Naive thymus-derived CD4-positive, alpha-beta T cell (primary cell): Measurements from ENCODE around the gene BCL11B. TPM values are rescaled to one million over a fixed set of nuclear protein-coding genes. Genes with fewer than 3 reads are reported as not detected.

Source experiments
- ATAC-seq: fragments of 150-1000 bp; cut with Tn5 transposase; 2 replicates; pipeline ENCODE4 v1.10.0; 2021; ENCODE audit warnings: mild to moderate bottlenecking, moderate library complexity
- CTCF ChIA-PET: fragments of 350-600 bp; sonication (Branson Sonifier 250); formaldehyde crosslinking; loops from one replicate; lab custom pipeline; 2021; ENCODE audit warnings: antibody characterized with exemption; lab: Charles Lee
- POLR2A ChIA-PET: fragments of 350-600 bp; sonication (Branson Sonifier 250); formaldehyde crosslinking; loops from one replicate; lab custom pipeline; 2021; ENCODE audit warnings: antibody characterized with exemption, inconsistent platforms; lab: Charles Lee
- DNase-seq, 9 donors: peaks; one replicate each; pipeline versions ENCODE4 v3.0.0 to v3.0.0-alpha.2; 2020 to 2022; ENCODE audit warnings: mixed read lengths in 1 of 9
- H3K27ac ChIP-seq: one replicate; pipeline ENCODE4 v1.7.0; 2013; ENCODE audit warnings: mild to moderate bottlenecking, low read depth, low read length, moderate library complexity
- H3K27me3 ChIP-seq, 2 donors: one replicate each; pipeline ENCODE4 v1.7.0; 2013; ENCODE audit warnings: low read length in 2 of 2, mild to moderate bottlenecking in 2 of 2, moderate library complexity in 2 of 2; ENCODE audit not compliant: control insufficient read depth in 2 of 2, insufficient read depth in 2 of 2
- H3K36me3 ChIP-seq, 3 experiments: 1 replicate in 2 of 3; 2 replicates in 1 of 3; pipeline ENCODE4 v1.7.0; 2013; ENCODE audit warnings: low read length in 3 of 3, mild to moderate bottlenecking in 3 of 3, moderate library complexity in 1 of 3; ENCODE audit not compliant: insufficient read depth in 3 of 3, control insufficient read depth in 2 of 3
- H3K4me1 ChIP-seq, 2 donors: one replicate each; pipeline ENCODE4 v1.7.0; 2013; ENCODE audit warnings: low read length in 2 of 2, mild to moderate bottlenecking in 2 of 2, moderate library complexity in 1 of 2; ENCODE audit not compliant: control insufficient read depth in 2 of 2, insufficient read depth in 2 of 2
- H3K4me3 ChIP-seq: 2 replicates; pipeline ENCODE4 v1.7.0; 2013; ENCODE audit warnings: mild to moderate bottlenecking, low read length
- H3K9me3 ChIP-seq, 3 experiments: 1 replicate in 2 of 3; 2 replicates in 1 of 3; pipeline ENCODE4 v1.7.0; 2013; ENCODE audit warnings: low read length in 3 of 3; ENCODE audit not compliant: control insufficient read depth in 2 of 3
- H3K27ac Mint-ChIP-seq, 9 donors: one replicate each; pipeline ENCODE4 v1.8.0; 2020 to 2022; ENCODE audit warnings: mixed read lengths in 9 of 9, mild to moderate bottlenecking in 8 of 9, moderate library complexity in 5 of 9, inconsistent platforms in 2 of 9
- H3K27me3 Mint-ChIP-seq, 5 donors: one replicate each; pipeline ENCODE4 v1.8.0; 2021 to 2022; ENCODE audit warnings: mixed read lengths in 5 of 5, mild to moderate bottlenecking in 1 of 5
- H3K36me3 Mint-ChIP-seq, 5 donors: one replicate each; pipeline ENCODE4 v1.8.0; 2020 to 2022; ENCODE audit warnings: mixed read lengths in 5 of 5, mild to moderate bottlenecking in 3 of 5, inconsistent platforms in 1 of 5
- H3K4me1 Mint-ChIP-seq, 7 donors: one replicate each; pipeline ENCODE4 v1.8.0; 2020 to 2022; ENCODE audit warnings: mixed read lengths in 7 of 7, mild to moderate bottlenecking in 3 of 7, inconsistent platforms in 1 of 7
- H3K4me3 Mint-ChIP-seq, 10 donors: one replicate each; pipeline ENCODE4 v1.8.0; 2020 to 2022; ENCODE audit warnings: mild to moderate bottlenecking in 10 of 10, mixed read lengths in 10 of 10, moderate library complexity in 6 of 10, inconsistent platforms in 2 of 10
- H3K9me3 Mint-ChIP-seq, 11 donors: one replicate each; pipeline ENCODE4 v1.8.0; 2020 to 2022; ENCODE audit warnings: mixed read lengths in 11 of 11, mild to moderate bottlenecking in 4 of 11, inconsistent platforms in 1 of 11, moderate library complexity in 1 of 11
- intact Hi-C, 2 donors: fragments of 100-400 bp; cut with micrococcal nuclease; formaldehyde crosslinking; loops; one replicate each; pipeline ENCODE4 v1.15.1; 2023
- polyA plus RNA-seq, 2 donors: library from polyadenylated mRNA; unstranded; fragments of 300-500 nt; fragmentation: Illumina TruSeq; gene quantifications; one replicate each; pipeline ENCODE4 v1.2.3, GENCODE V29; 2021
- total RNA-seq, 6 experiments: library from RNA in 5 of 6; stranded (reverse) in 5 of 6; gene quantifications; 1 replicate in 5 of 6; 2 replicates in 1 of 6; pipeline ENCODE4 v1.2.3 and lab custom pipeline; 2021 to 2026

Gene BCL11B
- total and polyA plus RNA-seq, 7 experiments from 2014 or later, result 10.9 to 269 (median 145) TPM

GRCh38 chr14:99215277-99215676 lies 56.7 kb downstream of the BCL11B start:
- Mint-ChIP-seq H3K27me3 (no peaks in the 10 kb centered on the region), H3K36me3 (peaks cover 7 to 51% (median 38%) of the 10 kb centered on the region in 5 donors), H3K4me3 (peak overlapping the region; percentile 79 to 94 (median 88)), H3K4me1 (peaks cover 73 to 100% (median 93%) of the 10 kb centered on the region in 7 donors), H3K27ac (peak overlapping the region; percentile 86 to 100 (median 98)), H3K9me3 (peaks cover 0 to 12% (median 0%) of the 10 kb centered on the region in 11 donors)
- no peaks in the 10 kb centered on the region for H3K27me3 ChIP-seq
- peak in 1 of 9 donors; percentile 22 for DNase-seq
- CTCF ChIA-PET, result interaction anchor here (0.6 to 3.3 kb wide), 8 partner anchors 11 to 1077 kb away, joined by 3 to 14 read pairs (median 7); no protein-coding TSS in a partner anchor
- H3K36me3 ChIP-seq, result peaks cover 0 to 28% (median 6%) of the 10 kb centered on the region in 3 experiments
- POLR2A ChIA-PET, result interaction anchor here (0.9 to 69.0 kb wide), 7 partner anchors 6 to 991 kb away, joined by 3 to 2458 read pairs (median 7); partner anchors contain the start of gene BCL11B
- ATAC-seq, result no peak
- peak overlapping the region; percentile 40 for H3K4me3 ChIP-seq
- peaks cover 82 to 94% of the 10 kb centered on the region in 2 donors for H3K4me1 ChIP-seq
- H3K9me3 ChIP-seq, result no peaks in the 10 kb centered on the region
- peak overlapping the region; percentile 64 for H3K27ac ChIP-seq
- intact Hi-C loops, result loop anchor here in 1 of 2 donors (1.0 kb wide), 1 partner anchor 8 kb away; no protein-coding TSS in a partner anchor

- CTCF ChIA-PET, result interaction anchor here (0.6 to 3.3 kb wide), 6 partner anchors 11 to 1077 kb away, joined by 3 to 14 read pairs (median 7); no protein-coding TSS in a partner anchor
- Histone ChIP-seq H3K27ac (peak overlapping the region; percentile 64), H3K36me3 (peaks cover 0 to 30% (median 6%) of the 10 kb centered on the region in 3 experiments), H3K27me3 (no peaks in the 10 kb centered on the region), H3K4me1 (peaks cover 83 to 94% of the 10 kb centered on the region in 2 donors), H3K4me3 (peak overlapping the region; percentile 40), H3K9me3 (no peaks in the 10 kb centered on the region)
- POLR2A ChIA-PET, result interaction anchor here (0.6 to 69.0 kb wide), 8 partner anchors 6 to 991 kb away, joined by 3 to 2458 read pairs (median 6); partner anchors contain the start of gene BCL11B
- Mint-ChIP-seq H3K9me3 (peaks cover 0 to 12% (median 0%) of the 10 kb centered on the region in 11 donors), H3K27ac (peak overlapping the region; percentile 33 to 100 (median 98)), H3K36me3 (peaks cover 7 to 46% (median 33%) of the 10 kb centered on the region in 5 donors), H3K4me3 (peak overlapping the region; percentile 79 to 94 (median 88)), H3K4me1 (peaks cover 73 to 100% (median 93%) of the 10 kb centered on the region in 7 donors), H3K27me3 (no peaks in the 10 kb centered on the region)
- no peak for ATAC-seq
- DNase-seq, result peak in 1 of 9 donors; percentile 28
- intact Hi-C loops, result loop anchor here in 1 of 2 donors (1.0 kb wide), 1 partner anchor 7 kb away; no protein-coding TSS in a partner anchor
Measured at GRCh38 chr14:99214701-99215100, 57.3 kb downstream of the BCL11B start.

GRCh38 chr14:99213527-99213971 lies 58.4 kb downstream of the BCL11B start:
- ChIA-PET POLR2A (interaction anchor here (0.6 to 69.0 kb wide), 3 partner anchors 5 to 53 kb away, joined by 3 to 2458 read pairs (median 2458); no protein-coding TSS in a partner anchor), CTCF (interaction anchor here (1.9 to 3.3 kb wide), 3 partner anchors 12 to 48 kb away, joined by 8 to 14 read pairs (median 13); no protein-coding TSS in a partner anchor)
- DNase-seq (peak in 1 of 9 donors; percentile 21), ATAC-seq (no peak)
- H3K4me1 Mint-ChIP-seq, result peaks cover 75 to 100% (median 96%) of the 10 kb centered on the region in 7 donors
- peak overlapping the region; percentile 80 to 94 (median 88) for H3K4me3 Mint-ChIP-seq
- peaks cover 0 to 12% (median 0%) of the 10 kb centered on the region in 11 donors for H3K9me3 Mint-ChIP-seq
- peak overlapping the region; percentile 86 to 100 (median 98) for H3K27ac Mint-ChIP-seq
- H3K9me3 ChIP-seq, result no peaks in the 10 kb centered on the region
- H3K27me3 Mint-ChIP-seq, result no peaks in the 10 kb centered on the region
- peaks cover 0 to 34% (median 6%) of the 10 kb centered on the region in 3 experiments for H3K36me3 ChIP-seq
- peak overlapping the region; percentile 85 for H3K27ac ChIP-seq
- intact Hi-C loops, result loop anchor here (2.0 kb wide), 2 partner anchors 13 to 15 kb away; no protein-coding TSS in a partner anchor
- peaks cover 7 to 46% (median 30%) of the 10 kb centered on the region in 5 donors for H3K36me3 Mint-ChIP-seq
- H3K4me1 ChIP-seq, result peaks cover 90 to 95% of the 10 kb centered on the region in 2 donors
- H3K27me3 ChIP-seq, result no peaks in the 10 kb centered on the region
- peak overlapping the region; percentile 46 for H3K4me3 ChIP-seq

GRCh38 chr14:99213101-99213500 lies 58.9 kb downstream of the BCL11B start:
- Histone ChIP-seq H3K4me3 (peak overlapping the region; percentile 46), H3K9me3 (no peaks in the 10 kb centered on the region), H3K27ac (peak overlapping the region; percentile 85), H3K27me3 (no peaks in the 10 kb centered on the region), H3K36me3 (peaks cover 0 to 35% (median 6%) of the 10 kb centered on the region in 3 experiments), H3K4me1 (peaks cover 94 to 95% of the 10 kb centered on the region in 2 donors)
- Mint-ChIP-seq H3K27ac (peak overlapping the region; percentile 86 to 100 (median 98)), H3K27me3 (no peaks in the 10 kb centered on the region), H3K9me3 (peaks cover 0 to 12% (median 0%) of the 10 kb centered on the region in 11 donors), H3K4me3 (peak overlapping the region; percentile 79 to 94 (median 88)), H3K36me3 (peaks cover 7 to 46% (median 27%) of the 10 kb centered on the region in 5 donors), H3K4me1 (peaks cover 76 to 100% (median 96%) of the 10 kb centered on the region in 7 donors)
- CTCF ChIA-PET, result interaction anchor here (3.3 kb wide), 1 partner anchor 13 kb away, joined by 13 read pairs; no protein-coding TSS in a partner anchor
- POLR2A ChIA-PET, result interaction anchor here (23.0 to 69.0 kb wide), 3 partner anchors 4 to 53 kb away, joined by 396 to 2458 read pairs (median 2458); partner anchors contain the start of gene BCL11B
- peak in 1 of 9 donors; percentile 55 for DNase-seq
- no peak for ATAC-seq
- intact Hi-C loops, result loop anchor here (2.0 kb wide), 2 partner anchors 14 kb away; no protein-coding TSS in a partner anchor

GRCh38 chr14:99212646-99213045 lies 59.4 kb downstream of the BCL11B start:
- Histone ChIP-seq H3K9me3 (no peaks in the 10 kb centered on the region), H3K36me3 (peaks cover 0 to 40% (median 6%) of the 10 kb centered on the region in 3 experiments), H3K4me1 (peaks cover 95 to 98% of the 10 kb centered on the region in 2 donors), H3K27ac (peak overlapping the region; percentile 85), H3K4me3 (peak overlapping the region; percentile 46), H3K27me3 (no peaks in the 10 kb centered on the region)
- intact Hi-C loops, result loop anchor here (2.0 kb wide), 2 partner anchors 14 kb away; no protein-coding TSS in a partner anchor
- Mint-ChIP-seq H3K9me3 (peaks cover 0 to 12% (median 0%) of the 10 kb centered on the region in 11 donors), H3K36me3 (peaks cover 7 to 50% (median 27%) of the 10 kb centered on the region in 5 donors), H3K4me1 (peaks cover 75 to 100% (median 99%) of the 10 kb centered on the region in 7 donors), H3K27me3 (no peaks in the 10 kb centered on the region), H3K4me3 (peak overlapping the region; percentile 79 to 94 (median 88)), H3K27ac (peak overlapping the region; percentile 86 to 100 (median 98))
- ChIA-PET POLR2A (interaction anchor here (23.0 to 69.0 kb wide), 3 partner anchors 4 to 54 kb away, joined by 396 to 2458 read pairs (median 2458); partner anchors contain the start of gene BCL11B), CTCF (no interaction called here)
- ATAC-seq (no peak), DNase-seq (peak in 1 of 9 donors; percentile 28)

- POLR2A ChIA-PET, result interaction anchor here (23.0 to 69.0 kb wide), 3 partner anchors 3 to 54 kb away, joined by 396 to 2458 read pairs (median 2458); partner anchors contain the start of gene BCL11B
- peak in 1 of 9 donors; percentile 18 for DNase-seq
- Mint-ChIP-seq H3K36me3 (peaks cover 7 to 49% (median 27%) of the 10 kb centered on the region in 5 donors), H3K9me3 (peaks cover 0 to 12% (median 0%) of the 10 kb centered on the region in 11 donors), H3K4me1 (peaks cover 75 to 100% (median 99%) of the 10 kb centered on the region in 7 donors), H3K27me3 (no peaks in the 10 kb centered on the region), H3K27ac (peak overlapping the region; percentile 86 to 100 (median 98)), H3K4me3 (peak overlapping the region; percentile 64 to 94 (median 88))
- peak overlapping the region; percentile 85 for H3K27ac ChIP-seq
- no peaks in the 10 kb centered on the region for H3K27me3 ChIP-seq
- peaks cover 95 to 98% of the 10 kb centered on the region in 2 donors for H3K4me1 ChIP-seq
- ATAC-seq, result no peak
- H3K9me3 ChIP-seq, result no peaks in the 10 kb centered on the region
- H3K36me3 ChIP-seq, result peaks cover 0 to 41% (median 6%) of the 10 kb centered on the region in 3 experiments
- H3K4me3 ChIP-seq, result peak overlapping the region; percentile 28
- CTCF ChIA-PET, result interaction anchor here (0.9 kb wide), 1 partner anchor 10 kb away, joined by 3 read pairs; no protein-coding TSS in a partner anchor
- intact Hi-C loops, result loop anchor here (2.0 kb wide), 2 partner anchors 13 to 15 kb away; no protein-coding TSS in a partner anchor
Measured at GRCh38 chr14:99212199-99212598, 59.8 kb downstream of the BCL11B start.
